ENCODE measurements around the gene OVCA2. TPM values are rescaled to one million over a fixed set of nuclear protein-coding genes. Genes with fewer than 3 reads are reported as not detected.
A peak's percentile ranks its signal among the peaks of the same experiment; 100 is the strongest.
"Not testable (repeated sequence)": the region's sequence is repeated elsewhere in the genome, so short reads cannot be mapped to it uniquely, and the experiment has no call there.

OVCA2 gene
- total RNA-seq = 52.1 and 55.8 TPM in 2 replicates

DNA sequence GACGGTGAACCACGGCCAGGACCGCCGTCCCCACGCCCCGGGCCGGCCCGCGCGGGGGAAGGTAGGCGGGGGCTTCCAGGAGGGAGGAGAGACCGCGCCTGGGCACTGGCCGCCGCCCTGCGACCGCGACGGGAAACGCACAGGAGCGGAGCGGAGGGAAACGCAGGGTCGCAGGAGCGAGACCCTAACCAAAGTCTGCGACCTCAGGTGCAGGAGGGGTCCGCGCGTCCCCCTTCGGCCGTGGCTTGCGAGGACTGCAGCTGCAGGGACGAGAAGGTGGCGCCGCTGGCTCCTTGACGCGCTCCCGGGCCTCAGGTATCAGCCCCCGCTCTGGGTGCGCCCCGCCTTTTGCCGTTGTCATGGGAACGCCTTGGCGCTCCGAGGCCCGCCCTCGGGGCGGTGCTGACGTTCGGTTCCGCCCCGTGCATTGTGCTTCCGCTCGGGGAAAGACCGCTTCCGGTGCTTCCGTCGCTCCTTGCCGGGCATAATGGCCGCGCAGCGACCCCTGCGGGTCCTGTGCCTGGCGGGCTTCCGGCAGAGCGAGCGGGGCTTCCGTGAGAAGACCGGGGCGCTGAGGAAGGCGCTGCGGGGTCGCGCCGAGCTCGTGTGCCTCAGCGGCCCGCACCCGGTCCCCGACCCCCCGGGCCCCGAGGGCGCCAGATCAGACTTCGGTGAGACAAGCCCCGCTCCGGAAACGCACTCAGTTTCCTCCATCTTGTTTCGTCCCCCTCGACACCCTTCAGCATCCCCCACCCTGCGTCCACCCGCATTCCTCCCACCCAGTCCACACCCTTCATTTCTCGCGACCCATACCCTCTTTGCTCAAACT, at the start of gene OVCA2:
Gene OVCA2, plus strand, starts transcription at position 462 of the 829 bp plus-strand sequence. Its CDS starts 26 bp downstream, at position 488.
- peak; percentile 90 to 92 for DNase-seq (ENCODE audit: low read depth in 2 of 2)

DNA sequence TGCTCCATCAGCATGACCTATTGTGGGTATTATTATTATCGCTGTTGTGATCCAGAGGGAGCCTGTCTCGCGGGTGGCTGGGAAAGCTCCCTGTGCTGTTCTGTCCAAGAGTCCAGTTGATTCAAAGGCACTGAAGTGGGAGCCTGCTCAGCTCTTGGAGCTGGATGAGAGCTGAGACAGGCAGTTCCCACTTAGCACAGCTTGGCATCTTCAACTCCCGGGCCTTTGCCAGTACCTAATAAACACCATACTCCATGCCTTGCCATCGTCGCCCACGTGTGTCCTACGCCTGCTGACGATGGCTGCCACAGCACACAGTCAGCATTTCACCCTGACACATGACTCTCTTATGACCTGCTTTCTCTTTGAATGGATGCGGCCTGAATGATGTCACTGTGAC, 49.3 kb upstream of the OVCA2 start:
- DNase-seq (ENCODE audit: low read depth in 2 of 2) = no peak

DNA sequence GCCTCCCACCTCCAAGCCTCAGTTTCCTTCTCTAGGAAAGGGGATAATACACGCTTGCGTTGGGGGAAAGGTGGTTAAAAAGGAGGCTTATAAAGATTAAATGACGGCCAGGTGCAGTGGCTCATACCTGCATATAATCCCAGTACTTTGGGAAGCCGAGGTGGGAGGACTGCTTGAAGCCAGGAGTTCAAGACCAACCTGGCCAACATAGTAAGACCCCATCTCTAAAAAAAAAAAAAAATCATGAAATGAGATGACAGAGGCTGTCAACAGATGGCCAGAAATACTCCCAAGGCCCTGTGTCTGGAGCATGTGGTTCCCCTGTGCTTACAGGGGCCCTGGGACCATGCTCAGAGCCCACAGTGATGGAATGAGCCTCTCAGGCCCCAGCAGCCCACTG, 47.1 kb upstream of the OVCA2 start:
- no peak for DNase-seq (ENCODE audit: low read depth in 2 of 2)

DNA sequence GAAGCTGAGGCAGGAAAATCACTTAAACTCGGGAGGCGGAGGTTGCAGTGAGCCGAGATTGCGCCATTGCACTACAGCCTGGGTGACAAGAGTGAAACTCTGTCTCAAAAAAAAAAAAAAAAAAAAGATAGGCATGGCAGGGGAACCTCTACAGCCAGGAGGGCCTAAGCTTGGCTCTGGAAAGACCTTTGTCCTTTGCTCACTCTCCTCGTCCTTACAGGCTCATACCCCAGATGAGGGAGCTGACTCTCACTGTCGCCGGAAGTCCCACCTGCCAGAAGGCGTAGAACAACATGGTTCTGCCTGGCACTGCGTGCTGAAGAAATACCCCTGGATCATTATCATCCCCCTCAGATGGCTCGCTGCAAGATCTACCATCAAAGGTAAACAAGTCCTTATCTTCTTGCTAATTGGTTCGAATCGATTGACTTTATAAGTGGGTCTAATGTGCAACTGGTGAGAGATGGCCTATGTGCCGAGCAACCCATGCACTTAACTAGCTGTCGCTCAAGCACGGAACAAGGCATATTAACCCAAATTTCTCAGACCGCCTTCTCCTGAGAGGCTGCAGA, 46.4 kb upstream of the OVCA2 start:
- DNase-seq (ENCODE audit: low read depth in 2 of 2) = no peak

DNA sequence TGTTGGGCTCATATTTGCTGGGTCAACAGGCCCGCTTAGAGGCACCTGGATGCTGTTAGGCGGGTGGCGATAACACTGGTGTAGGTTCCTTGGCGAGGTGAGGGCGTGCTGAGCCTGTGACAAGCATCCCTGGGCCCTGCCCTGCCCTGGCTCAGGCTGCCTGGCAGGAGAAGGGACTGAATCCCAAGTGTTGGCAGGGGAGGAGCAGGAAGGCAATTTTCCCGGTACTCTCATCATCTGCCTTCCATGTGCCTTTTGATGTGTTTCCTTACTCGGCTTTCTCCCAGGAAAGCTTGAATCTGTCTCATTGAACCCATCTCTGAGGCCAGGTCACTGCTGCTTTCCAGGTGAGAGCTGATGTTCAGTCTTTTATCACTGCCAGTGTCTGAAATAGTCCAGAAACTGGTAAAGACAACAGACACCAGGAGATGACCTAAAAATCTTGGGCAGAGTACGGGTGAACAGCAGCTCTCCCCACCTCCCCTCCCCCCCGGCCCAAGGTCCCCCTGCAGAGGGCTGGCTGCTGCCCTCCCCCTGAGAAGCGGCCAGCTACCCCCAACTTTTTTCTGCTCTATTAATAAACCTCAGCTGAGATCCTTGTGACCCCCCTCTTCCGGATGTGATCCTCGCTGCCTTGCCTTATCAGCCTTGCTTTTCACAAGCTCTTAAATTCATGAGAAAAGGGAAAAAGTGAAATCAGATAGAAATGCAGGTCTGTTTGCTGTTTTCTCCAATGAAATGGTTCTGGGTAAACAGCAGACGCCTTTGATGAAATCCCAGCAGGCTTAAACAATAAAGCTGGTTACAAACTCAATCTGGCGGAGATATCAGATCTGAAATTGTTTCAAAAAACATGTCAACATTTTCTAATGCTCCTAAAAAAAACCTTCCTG, 45.7 kb upstream of the OVCA2 start:
- no peak for DNase-seq (ENCODE audit: low read depth in 2 of 2)

DNA sequence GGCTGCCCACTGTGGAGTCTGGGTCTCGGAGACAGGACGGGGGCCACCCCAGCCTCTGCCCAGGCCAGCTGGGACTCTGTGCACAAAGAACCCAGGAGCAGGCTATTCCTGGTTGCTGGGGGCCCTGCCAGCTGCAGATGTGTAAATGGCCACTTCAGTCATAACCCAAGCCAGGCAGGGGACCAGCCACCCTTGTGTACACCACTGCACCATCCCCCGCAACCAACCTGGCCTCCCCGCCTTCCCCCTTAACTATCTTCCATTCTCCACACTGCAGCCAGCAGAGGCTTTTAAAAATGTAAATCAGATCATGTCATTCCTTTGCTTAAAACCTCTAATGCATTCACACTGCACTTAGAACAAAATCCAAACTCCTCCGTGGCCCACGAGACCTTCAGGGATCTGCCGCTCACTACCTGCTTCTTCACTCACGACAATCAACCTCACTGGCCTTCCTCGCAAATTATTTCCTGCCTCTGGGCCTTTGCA, 45.0 kb upstream of the OVCA2 start:
- DNase-seq (ENCODE audit: low read depth in 2 of 2) = no peak

DNA sequence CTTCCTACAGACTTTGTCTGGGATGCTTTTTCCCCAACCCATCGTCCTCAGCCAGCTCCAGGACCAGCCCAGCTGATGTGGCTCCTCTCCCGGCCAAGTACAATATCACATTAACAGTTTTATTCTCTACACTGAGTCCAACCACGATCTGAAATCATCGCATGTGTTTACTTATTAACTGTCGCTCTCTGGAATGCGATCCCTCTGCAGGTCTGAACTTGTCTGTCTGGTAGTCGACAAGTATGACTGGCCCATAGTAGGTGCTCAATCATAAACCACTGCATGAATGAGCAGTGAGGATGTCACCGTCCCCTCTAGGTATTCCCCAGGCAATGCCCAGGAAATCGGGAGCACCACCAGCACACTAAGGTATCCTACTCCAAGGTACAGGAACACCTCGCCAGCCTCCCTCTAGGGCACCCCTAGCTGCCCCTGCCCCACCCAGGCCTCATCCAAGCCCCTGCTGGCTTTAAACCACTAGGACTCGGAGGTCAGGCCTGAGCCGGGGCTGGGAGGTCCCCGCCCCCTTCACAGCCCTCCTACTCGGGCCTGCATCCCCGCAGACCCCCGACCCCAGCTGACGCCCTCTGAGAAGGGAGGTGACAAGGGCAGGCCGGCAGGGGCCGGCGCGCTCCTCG, 44.4 kb upstream of the OVCA2 start:
- no peak for DNase-seq (ENCODE audit: low read depth in 2 of 2)

DNA sequence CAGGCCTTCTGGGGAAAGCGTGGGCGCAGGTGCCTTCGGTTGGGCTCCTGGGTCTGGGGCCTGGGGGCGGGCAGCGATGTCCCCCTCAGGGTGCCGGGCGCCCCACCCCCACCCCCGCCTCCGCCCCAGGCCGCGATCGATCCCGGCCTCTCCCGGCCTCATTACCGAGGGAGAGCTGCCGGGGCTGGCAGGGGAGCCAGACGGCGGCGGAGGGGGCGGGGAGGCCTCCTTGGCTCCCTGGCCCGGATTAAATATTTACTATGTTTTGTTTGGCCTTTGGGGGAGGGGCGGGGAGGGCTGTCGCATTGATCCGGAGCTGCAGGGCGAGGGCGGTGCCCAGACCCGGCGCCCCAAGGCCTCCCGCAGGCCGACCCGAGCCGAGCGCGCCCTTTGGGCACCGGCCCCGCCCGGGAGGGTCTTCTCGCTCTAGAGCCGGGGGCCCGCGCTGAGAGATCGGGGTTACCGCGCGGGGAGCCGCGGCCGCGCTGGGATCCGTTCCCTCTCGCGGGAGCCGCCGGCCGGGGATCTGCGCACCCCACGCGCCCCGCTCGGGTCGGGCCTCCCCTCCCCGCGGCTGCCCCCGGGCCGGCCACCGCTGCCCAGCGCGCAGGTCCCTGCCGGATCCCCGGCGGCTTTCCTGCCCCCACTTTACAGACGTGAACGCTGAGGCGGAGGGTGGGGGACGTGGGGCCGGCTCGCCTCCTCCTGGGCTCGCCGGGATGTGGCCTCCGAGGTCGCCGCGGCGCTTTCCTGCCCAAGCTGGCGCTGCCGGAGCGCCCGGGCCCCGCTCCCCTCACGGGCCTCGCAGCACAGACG, 43.7 kb upstream of the OVCA2 start:
- DNase-seq (ENCODE audit: low read depth in 2 of 2) = peak in 1 of 2 donors; percentile 23

- DNase-seq (ENCODE audit: low read depth in 2 of 2) = peak; percentile 17 to 34
Measured at GRCh38 chr17:1999557-2000251, 42.1 kb upstream of the OVCA2 start.

GRCh38 chr17:2002767-2003329, 39.0 kb upstream of the OVCA2 start:
- DNase-seq (ENCODE audit: low read depth in 2 of 2) = no peak

GRCh38 chr17:2003525-2003924, 38.3 kb upstream of the OVCA2 start:
- no peak for DNase-seq (ENCODE audit: low read depth in 2 of 2)

DNA sequence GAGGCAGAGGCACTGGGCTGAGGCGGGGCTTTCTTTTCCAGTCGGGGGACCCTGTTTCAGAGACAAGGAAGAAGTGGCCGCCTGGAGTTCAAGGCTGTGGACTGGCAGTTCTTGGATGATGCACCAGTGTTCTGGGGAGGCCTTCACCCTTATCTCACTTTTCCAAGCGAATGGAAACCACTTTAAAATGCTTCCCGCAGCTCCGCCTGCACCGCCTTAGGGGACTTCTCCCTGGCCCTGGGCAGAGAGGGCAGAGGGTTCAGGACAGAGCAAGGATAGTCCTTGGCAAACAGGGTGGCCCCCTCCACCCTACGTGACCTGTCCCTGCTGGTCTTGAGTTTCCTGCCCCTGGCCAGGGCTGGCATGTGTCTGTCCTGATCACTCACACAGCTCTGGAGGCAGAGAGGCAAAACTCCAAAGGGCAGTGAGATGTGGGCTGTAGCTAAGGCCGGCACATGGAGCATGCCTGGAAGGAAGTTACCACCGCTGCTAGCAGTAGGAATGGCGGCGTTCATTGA, 37.3 kb upstream of the OVCA2 start:
- no peak for DNase-seq (ENCODE audit: low read depth in 2 of 2)

DNA sequence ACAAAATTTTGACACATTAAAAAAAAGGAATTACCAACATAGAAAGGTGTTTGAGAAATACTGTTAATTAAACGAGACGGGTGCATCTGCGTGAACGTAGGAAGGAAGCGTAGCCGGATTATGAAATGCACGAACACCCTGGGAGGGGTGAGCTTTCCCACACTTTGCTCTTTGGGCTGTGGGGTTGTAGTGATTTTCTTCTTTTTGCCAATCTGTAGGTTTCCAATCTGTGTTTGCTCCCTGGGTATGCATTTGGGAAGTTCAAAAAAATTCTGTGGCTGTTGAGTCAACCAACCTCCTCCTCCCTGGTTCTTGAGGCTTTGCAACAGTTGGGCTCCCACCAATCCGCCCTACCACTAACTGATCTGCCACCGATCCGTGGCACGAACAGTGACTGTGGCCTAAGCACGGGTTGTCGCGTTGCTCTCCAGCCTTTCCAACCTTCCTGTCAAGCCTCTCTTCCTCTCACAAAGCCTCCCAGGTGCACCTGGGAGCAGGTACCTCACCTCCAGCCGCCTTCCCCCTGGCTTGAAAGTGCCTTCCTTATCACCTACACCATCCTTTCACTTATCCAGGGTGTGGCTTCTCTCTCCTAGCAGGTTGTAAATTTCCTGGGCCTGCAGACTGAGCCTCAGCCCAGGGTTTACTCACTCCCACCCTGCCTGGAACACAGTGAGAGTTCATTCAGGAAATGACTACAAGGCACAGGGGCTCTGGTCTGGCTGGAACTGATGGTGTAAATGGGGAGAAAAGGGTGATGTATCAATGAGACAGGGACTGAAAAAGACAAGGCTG, 33.3 kb upstream of the OVCA2 start:
- no peak for DNase-seq (ENCODE audit: low read depth in 2 of 2)

- no peak for DNase-seq (ENCODE audit: low read depth in 2 of 2)
Measured at GRCh38 chr17:2009737-2010136, 32.1 kb upstream of the OVCA2 start.

GRCh38 chr17:2011411-2012371, 30.1 kb upstream of the OVCA2 start:
- peak in 1 of 2 donors; percentile 24 for DNase-seq (ENCODE audit: low read depth in 2 of 2)

DNA sequence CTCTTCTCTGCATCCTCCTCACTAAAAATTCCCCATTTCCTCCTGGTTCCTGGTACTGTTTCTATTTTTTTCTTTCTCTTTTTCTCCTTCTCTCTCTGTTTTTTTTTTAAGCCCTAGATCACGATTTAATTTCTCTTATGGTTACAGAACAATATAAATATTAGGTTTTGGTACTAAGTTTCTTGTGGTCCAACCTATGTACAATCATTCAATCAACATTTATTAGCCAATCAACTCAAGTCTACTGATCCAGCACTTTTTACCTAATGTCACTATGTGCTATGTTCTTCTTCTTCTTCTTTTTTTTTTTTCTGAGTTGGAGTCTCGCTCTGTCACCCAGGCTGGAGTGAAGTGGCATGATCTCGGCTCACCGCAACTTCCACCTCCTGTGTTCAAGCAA, 29.3 kb upstream of the OVCA2 start:
- DNase-seq (ENCODE audit: low read depth in 2 of 2) = no peak

GRCh38 chr17:2013220-2013993, 28.4 kb upstream of the OVCA2 start:
- DNase-seq (ENCODE audit: low read depth in 2 of 2) = not testable (repeated sequence)
